GM12891 (cell line): Measurements from ENCODE around the gene RHBDL1.

Source experiments
- POLR2A ChIP-seq: IDR thresholded peaks from 2 replicates; pipeline ENCODE4 v1.6.1; 2011; ENCODE audit warnings: low read depth, low read length, control low read depth
- POLR2AphosphoS5 ChIP-seq: IDR thresholded peaks from 2 replicates; pipeline ENCODE4 v1.6.1; 2011; ENCODE audit warnings: low read depth, low read length, control low read depth
- SPI1 ChIP-seq: IDR thresholded peaks from 2 replicates; pipeline ENCODE4 v1.6.1; 2011; ENCODE audit warnings: low read depth, low read length, control low read depth
- TAF1 ChIP-seq: IDR thresholded peaks from 2 replicates; pipeline ENCODE4 v1.6.1; 2011; ENCODE audit warnings: low read depth, low read length, control low read depth

DNA sequence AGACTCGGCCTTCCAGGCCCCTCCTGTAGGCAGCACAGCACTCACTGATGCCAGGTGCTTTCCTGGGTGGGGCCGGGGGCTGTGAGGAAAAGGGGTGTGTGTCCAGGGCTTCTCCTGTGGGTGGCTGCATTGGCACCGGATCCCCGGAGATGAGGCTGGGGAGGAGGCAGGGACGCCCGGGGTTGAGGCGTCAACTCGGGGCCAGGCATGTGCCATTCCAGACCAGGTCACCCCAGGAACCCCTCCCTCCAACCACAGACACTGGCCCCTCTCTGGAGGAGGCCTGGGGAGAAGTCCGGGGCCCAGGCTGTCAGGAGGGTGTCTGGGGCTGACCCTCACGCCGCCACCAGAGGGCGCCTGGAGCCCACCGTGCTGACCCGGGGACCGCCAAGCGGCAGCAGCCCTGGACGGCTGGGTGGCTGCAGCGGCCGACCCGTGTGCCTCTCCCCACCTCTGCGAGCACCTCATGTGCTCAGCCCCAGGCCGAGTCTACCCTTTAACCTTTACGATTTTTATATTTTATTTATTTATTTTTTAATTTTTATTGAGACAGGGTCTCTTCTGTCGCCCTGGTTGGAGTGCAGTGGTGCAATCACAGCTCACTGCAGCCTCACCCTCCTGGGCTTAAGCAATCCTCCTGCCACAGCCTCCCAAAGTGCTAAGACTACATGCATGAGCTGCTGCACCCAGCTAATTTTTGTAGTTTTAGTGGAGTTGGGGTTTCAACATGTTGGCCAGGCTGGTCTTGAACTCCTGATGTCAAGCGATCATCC, 36.3 kb downstream of the RHBDL1 start:
- TF ChIP-seq POLR2AphosphoS5 (no peak), POLR2A (no peak), TAF1 (no peak), SPI1 (no peak)
